HAP-1 (cell line): ENCODE results near the gene PRAME.

Experiments
- DNase-seq, 2 experiments: peaks; one replicate each; pipeline ENCODE4 v3.0.0-alpha.2; 2016 to 2020; ENCODE audit warnings: low spot score in 2 of 2
- H3K27me3 ChIP-seq: fragments of 250-450 bp; sonication (Bioruptor Pico); 2 replicates; pipeline ENCODE4 v1.5.1; 2020; ENCODE audit warnings: low read depth, mild to moderate bottlenecking, moderate library complexity
- H3K36me3 ChIP-seq: fragments of 250-450 bp; sonication (Bioruptor Pico); replicated peaks from 2 replicates; pipeline ENCODE4 v1.5.1; 2020; ENCODE audit warnings: mild to moderate bottlenecking
- H3K4me1 ChIP-seq: fragments of 250-450 bp; sonication (Bioruptor Pico); 2 replicates; pipeline ENCODE4 v1.5.1; 2020; ENCODE audit warnings: mild to moderate bottlenecking
- H3K4me3 ChIP-seq: fragments of 250-450 bp; sonication (Bioruptor Pico); 2 replicates; pipeline ENCODE4 v1.5.1; 2020; ENCODE audit warnings: mild to moderate bottlenecking, moderate library complexity
- H3K9me3 ChIP-seq: fragments of 250-450 bp; sonication (Bioruptor Pico); 2 replicates; pipeline ENCODE4 v1.5.1; 2020; ENCODE audit warnings: mild to moderate bottlenecking, moderate library complexity
- in situ Hi-C: fragments of 300-500 bp; cut with MboI; formaldehyde crosslinking; loops from 3 replicates; pipeline ENCODE4 v1.14.3; 2020; ENCODE audit warnings: low sequenced_read_pairs, inconsistent platforms, mixed read lengths

PRAME gene

DNA sequence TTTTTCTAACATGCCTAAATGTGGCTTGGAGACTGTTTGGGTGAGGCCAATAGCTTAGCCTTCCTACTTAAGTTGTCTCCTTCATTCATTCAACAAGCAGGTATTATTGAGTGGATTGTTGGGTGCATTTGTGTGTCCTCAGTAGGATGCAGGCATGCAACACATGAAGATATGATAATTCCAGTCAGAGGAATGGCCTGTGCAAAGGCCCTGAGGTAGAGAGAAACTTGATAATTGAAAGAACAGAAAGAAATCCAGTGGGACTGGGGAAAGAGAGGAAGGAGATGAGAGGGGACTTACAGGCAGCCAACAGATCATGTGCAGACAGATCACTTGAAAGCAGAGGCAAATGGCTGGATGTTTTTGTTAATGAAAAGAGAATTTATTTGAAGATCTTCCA lies 15.3 kb upstream of the PRAME start:
- Histone ChIP-seq H3K9me3 (no peaks in the 10 kb centered on the region), H3K27me3 (peaks cover 3% of the 10 kb centered on the region), H3K4me3 (no peak overlapping the region), H3K4me1 (no peaks in the 10 kb centered on the region), H3K36me3 (no peaks in the 10 kb centered on the region)
- DNase-seq, result no peak
- in situ Hi-C loops, result no loop called here

GRCh38 chr22:22573047-22573889 lies 14.2 kb upstream of the PRAME start:
- Histone ChIP-seq H3K4me3 (no peak overlapping the region), H3K4me1 (no peaks in the 10 kb centered on the region), H3K9me3 (no peaks in the 10 kb centered on the region), H3K27me3 (peaks cover 3% of the 10 kb centered on the region), H3K36me3 (no peaks in the 10 kb centered on the region)
- DNase-seq, result no peak
- in situ Hi-C loops, result no loop called here

- H3K27me3 ChIP-seq, result peaks cover 3% of the 10 kb centered on the region
- in situ Hi-C loops, result no loop called here
Measured at GRCh38 chr22:22571862-22572261, 12.8 kb upstream of the PRAME start.

GRCh38 chr22:22571429-22571828 lies 12.4 kb upstream of the PRAME start:
- H3K4me3 ChIP-seq, result no peak overlapping the region
- no peaks in the 10 kb centered on the region for H3K36me3 ChIP-seq
- in situ Hi-C loops, result no loop called here
- no peaks in the 10 kb centered on the region for H3K9me3 ChIP-seq
- no peaks in the 10 kb centered on the region for H3K4me1 ChIP-seq
- peaks cover 3% of the 10 kb centered on the region for H3K27me3 ChIP-seq
- no peak for DNase-seq

More at GRCh38 chr22:22571862-22572261, 12.8 kb upstream of the PRAME start:
- H3K4me1 ChIP-seq, result no peaks in the 10 kb centered on the region
- H3K4me3 ChIP-seq, result no peak overlapping the region
- DNase-seq, result no peak
- no peaks in the 10 kb centered on the region for H3K36me3 ChIP-seq
- no peaks in the 10 kb centered on the region for H3K9me3 ChIP-seq

DNA sequence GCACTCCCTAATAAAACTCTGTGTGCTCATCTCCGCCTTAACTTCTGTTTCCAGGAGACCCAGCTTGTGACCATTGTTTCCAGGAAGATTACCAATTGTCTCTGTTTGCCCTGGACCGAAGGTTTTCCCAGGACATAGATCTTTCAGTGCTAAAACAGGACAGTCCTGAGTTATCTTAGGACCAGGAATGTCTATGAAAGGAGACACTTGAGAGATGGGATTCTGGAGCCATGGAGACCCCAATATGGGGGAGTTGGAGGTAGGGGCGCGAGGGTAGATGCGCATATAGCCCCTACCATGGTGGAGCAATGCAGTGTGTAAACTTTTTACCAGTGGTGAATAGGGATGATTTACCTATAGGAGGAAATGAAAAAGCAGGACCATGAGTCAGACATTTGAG lies 10.2 kb upstream of the PRAME start:
- Histone ChIP-seq H3K27me3 (peaks cover 3% of the 10 kb centered on the region), H3K9me3 (no peaks in the 10 kb centered on the region), H3K4me1 (no peaks in the 10 kb centered on the region), H3K36me3 (no peaks in the 10 kb centered on the region), H3K4me3 (no peak overlapping the region)
- no peak for DNase-seq
- in situ Hi-C loops, result no loop called here

DNA sequence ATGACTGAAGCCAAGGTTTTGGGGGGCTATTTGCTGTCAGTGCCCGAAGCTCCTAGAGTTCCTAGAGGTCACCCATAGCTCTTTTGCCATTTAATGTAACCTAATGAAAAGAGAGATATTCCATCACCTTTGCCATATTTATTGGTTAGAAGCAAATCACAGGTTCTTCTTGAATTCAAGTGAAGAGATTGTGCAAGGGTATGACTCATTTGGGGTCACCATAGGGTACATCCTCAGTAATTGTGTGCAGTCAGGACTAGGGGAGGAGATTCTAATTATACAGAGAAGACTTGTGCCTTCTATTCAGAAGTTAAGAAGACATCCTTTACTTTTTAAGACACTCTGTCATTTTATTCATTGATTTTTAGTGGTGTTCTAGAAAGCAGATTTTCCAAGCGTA lies 6.9 kb upstream of the PRAME start:
- Histone ChIP-seq H3K9me3 (no peaks in the 10 kb centered on the region), H3K4me3 (no peak overlapping the region), H3K27me3 (peaks cover 3% of the 10 kb centered on the region; the same call in 1 of the 2 replicates), H3K36me3 (no peaks in the 10 kb centered on the region), H3K4me1 (no peaks in the 10 kb centered on the region)
- DNase-seq, result no peak
- in situ Hi-C loops, result no loop called here

GRCh38 chr22:22558071-22558971 lies 744 bp downstream of the PRAME start:
- no peak for DNase-seq
- peak overlapping the region; percentile 27 for H3K4me3 ChIP-seq
- H3K36me3 ChIP-seq, result no peaks in the 10 kb centered on the region
- no peaks in the 10 kb centered on the region for H3K4me1 ChIP-seq
- no peaks in the 10 kb centered on the region for H3K9me3 ChIP-seq
- in situ Hi-C loops, result no loop called here
- H3K27me3 ChIP-seq, result no peaks in the 10 kb centered on the region

DNA sequence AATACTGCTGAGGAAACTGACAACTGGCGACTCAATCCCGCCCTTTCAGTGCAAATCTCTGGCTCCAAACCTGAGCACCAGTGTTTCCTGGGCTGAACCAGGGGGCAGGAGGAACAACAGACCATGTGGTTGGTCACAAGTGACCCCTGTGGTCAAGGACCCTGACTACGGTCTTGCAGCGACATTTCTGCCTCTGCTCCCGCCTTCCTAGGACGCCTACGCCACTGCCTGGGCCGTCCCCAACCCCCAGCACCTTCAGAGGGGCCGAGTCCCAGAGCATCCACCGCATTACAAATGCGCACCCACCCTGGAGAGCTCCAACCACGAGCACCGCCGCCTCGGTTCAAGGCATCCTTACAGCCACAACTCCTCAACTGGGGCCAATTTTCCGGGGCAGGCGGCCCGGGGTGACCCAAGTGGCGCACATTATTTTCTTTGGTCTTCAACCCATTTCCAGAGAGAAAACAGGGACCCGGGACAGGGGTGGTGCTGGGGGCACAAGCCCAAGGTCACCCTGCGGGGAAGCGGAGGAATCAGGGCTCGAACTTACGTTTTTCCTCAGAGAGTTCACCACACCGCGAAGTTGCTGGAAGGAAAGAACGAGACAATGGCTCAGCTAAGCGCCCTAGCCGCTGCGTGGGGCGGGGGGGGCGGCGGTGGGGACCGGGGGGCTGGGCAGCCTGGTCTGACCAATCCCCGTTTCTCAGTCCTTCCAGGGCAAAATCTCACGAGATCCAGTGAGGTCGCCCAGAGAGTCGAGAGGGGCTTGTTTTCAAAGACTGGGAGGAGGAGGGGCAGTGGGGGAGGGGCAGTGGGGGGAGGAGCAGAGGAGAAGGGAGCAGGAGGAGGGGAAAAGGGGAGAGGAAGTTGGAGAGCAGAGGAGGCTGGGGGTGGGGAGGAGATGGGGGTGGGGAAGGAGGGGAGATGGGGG lies 1.8 kb downstream of the PRAME start:
- no peaks in the 10 kb centered on the region for H3K9me3 ChIP-seq
- no peak for DNase-seq
- in situ Hi-C loops, result no loop called here
- H3K4me1 ChIP-seq, result no peaks in the 10 kb centered on the region
- H3K27me3 ChIP-seq, result no peaks in the 10 kb centered on the region
- no peaks in the 10 kb centered on the region for H3K36me3 ChIP-seq
- no peak overlapping the region for H3K4me3 ChIP-seq

GRCh38 chr22:22556578-22556977 lies 2.5 kb downstream of the PRAME start:
- in situ Hi-C loops, result no loop called here
- H3K4me3 ChIP-seq, result no peak overlapping the region
- H3K27me3 ChIP-seq, result no peaks in the 10 kb centered on the region
- H3K36me3 ChIP-seq, result no peaks in the 10 kb centered on the region
- H3K9me3 ChIP-seq, result no peaks in the 10 kb centered on the region
- DNase-seq, result no peak
- H3K4me1 ChIP-seq, result no peaks in the 10 kb centered on the region

- H3K27me3 ChIP-seq, result no peaks in the 10 kb centered on the region
- no peaks in the 10 kb centered on the region for H3K36me3 ChIP-seq
- no peak for DNase-seq
- no peak overlapping the region for H3K4me3 ChIP-seq
- in situ Hi-C loops, result no loop called here
- no peaks in the 10 kb centered on the region for H3K4me1 ChIP-seq
- H3K9me3 ChIP-seq, result no peaks in the 10 kb centered on the region
Measured at GRCh38 chr22:22555596-22555995, 3.5 kb downstream of the PRAME start.

DNA sequence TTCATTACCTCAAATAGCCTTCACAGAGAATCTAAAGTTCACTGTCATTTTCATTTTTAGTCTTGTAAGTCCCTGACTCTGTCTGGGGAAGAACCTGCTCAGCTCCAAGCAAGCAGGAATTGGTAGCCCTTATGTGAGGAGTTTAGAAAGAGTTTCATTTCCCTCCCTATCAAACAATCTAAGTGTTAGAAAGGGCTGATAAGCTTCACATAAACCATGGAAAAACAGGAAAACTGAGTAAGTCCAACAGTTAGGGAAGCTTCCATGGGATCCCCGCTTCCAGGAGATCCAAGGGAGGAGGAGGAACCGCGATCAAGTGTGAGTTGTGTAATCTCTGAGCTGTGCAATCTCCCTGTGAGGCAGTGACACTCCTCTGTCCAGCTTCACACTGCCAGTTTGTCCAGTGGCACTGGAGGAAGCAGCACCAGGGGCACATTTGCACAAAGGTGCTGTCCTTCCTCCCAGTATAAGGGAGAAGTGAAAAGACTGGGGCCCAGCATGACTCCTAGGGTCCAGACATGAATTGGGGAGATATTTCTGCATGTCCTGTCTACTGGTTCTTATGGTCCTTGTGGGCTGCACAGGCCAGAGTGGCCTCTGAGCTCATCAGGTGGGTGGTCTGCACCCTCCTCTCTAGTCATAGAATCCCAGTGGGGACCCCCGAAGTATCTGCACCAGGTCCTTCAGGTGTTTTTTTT lies 4.3 kb downstream of the PRAME start:
- H3K4me3 ChIP-seq, result no peak overlapping the region
- no peaks in the 10 kb centered on the region for H3K4me1 ChIP-seq
- H3K9me3 ChIP-seq, result no peaks in the 10 kb centered on the region
- in situ Hi-C loops, result no loop called here
- H3K36me3 ChIP-seq, result no peaks in the 10 kb centered on the region
- H3K27me3 ChIP-seq, result no peaks in the 10 kb centered on the region
- no peak for DNase-seq

- DNase-seq, result no peak
- in situ Hi-C loops, result no loop called here
- no peaks in the 10 kb centered on the region for H3K4me1 ChIP-seq
- H3K9me3 ChIP-seq, result no peaks in the 10 kb centered on the region
- H3K36me3 ChIP-seq, result no peaks in the 10 kb centered on the region
- H3K4me3 ChIP-seq, result no peak overlapping the region
- no peaks in the 10 kb centered on the region for H3K27me3 ChIP-seq
Measured at GRCh38 chr22:22553735-22554586, 5.1 kb downstream of the PRAME start.
